ENCODE data around the gene NTSR1.

GRCh38 chr20:62792940-62793756 lies 84.5 kb downstream of the NTSR1 start:
- TF ChIP-seq POLR2A (IDR thresholded peaks at IDR 0.05): no peak
- no peak for TF ChIP-seq CTCF (IDR thresholded peaks at IDR 0.05)

All from right lobe of liver (tissue), 4 donors.